ENCODE data around the gene USP54. TPM values are rescaled to one million over a fixed set of nuclear protein-coding genes. Genes with fewer than 3 reads are reported as not detected.
A peak's percentile ranks its signal among the peaks of the same experiment; 100 is the strongest.
"Not testable (repeated sequence)": the region's sequence is repeated elsewhere in the genome, so short reads cannot be mapped to it uniquely, and the experiment has no call there.

USP54 gene
- 11.8 TPM for total RNA-seq

GRCh38 chr10:73590881-73591799 lies at the start of gene USP54:
Gene USP54 (minus strand): TSS chr10:73591342. CDS start chr10:73575658, 15,684 bp downstream.
- peak in 2 of 3 donors; percentile 33 to 43 for DNase-seq (ENCODE audit: low read depth in 2 of 3, low spot score in 2 of 3)

- DNase-seq (ENCODE audit: low read depth in 2 of 3, low spot score in 2 of 3) = no peak
Observed at GRCh38 chr10:73639286-73639685, 48.1 kb upstream of the USP54 start.

- DNase-seq (ENCODE audit: low read depth in 2 of 3, low spot score in 2 of 3) = no peak
Observed at GRCh38 chr10:73635781-73636180, 44.6 kb upstream of the USP54 start.

GRCh38 chr10:73634421-73634820 lies 43.3 kb upstream of the USP54 start:
- no peak for DNase-seq (ENCODE audit: low read depth in 2 of 3, low spot score in 2 of 3)

- no peak for DNase-seq (ENCODE audit: low read depth in 2 of 3, low spot score in 2 of 3)
Observed at GRCh38 chr10:73629165-73629564, 38.0 kb upstream of the USP54 start.

- DNase-seq (ENCODE audit: low read depth in 2 of 3, low spot score in 2 of 3) = no peak
Observed at GRCh38 chr10:73628405-73628804, 37.3 kb upstream of the USP54 start.

- no peak for DNase-seq (ENCODE audit: low read depth in 2 of 3, low spot score in 2 of 3)
Observed at GRCh38 chr10:73627300-73627699, 36.2 kb upstream of the USP54 start.

GRCh38 chr10:73625884-73626752 lies 35.0 kb upstream of the USP54 start:
- DNase-seq (ENCODE audit: low read depth in 2 of 3, low spot score in 2 of 3) = peak; percentile 82 to 99 (median 97)

- DNase-seq (ENCODE audit: low read depth in 2 of 3, low spot score in 2 of 3) = peak in 2 of 3 donors; percentile 44 to 60
Observed at GRCh38 chr10:73625004-73625883, 34.1 kb upstream of the USP54 start.

GRCh38 chr10:73623056-73623455 lies 31.9 kb upstream of the USP54 start:
- no peak for DNase-seq (ENCODE audit: low read depth in 2 of 3, low spot score in 2 of 3)

- not testable (repeated sequence) for DNase-seq (ENCODE audit: low read depth in 2 of 3, low spot score in 2 of 3)
Observed at GRCh38 chr10:73620974-73621373, 29.8 kb upstream of the USP54 start.

- DNase-seq (ENCODE audit: low read depth in 2 of 3, low spot score in 2 of 3) = not testable (repeated sequence)
Observed at GRCh38 chr10:73617143-73617542, 26.0 kb upstream of the USP54 start.

- no peak for DNase-seq (ENCODE audit: low read depth in 2 of 3, low spot score in 2 of 3)
Observed at GRCh38 chr10:73614720-73615119, 23.6 kb upstream of the USP54 start.

- DNase-seq (ENCODE audit: low read depth in 2 of 3, low spot score in 2 of 3) = no peak
Observed at GRCh38 chr10:73609116-73609515, 18.0 kb upstream of the USP54 start.

- DNase-seq (ENCODE audit: low read depth in 2 of 3, low spot score in 2 of 3) = no peak
Observed at GRCh38 chr10:73601486-73601921, 10.4 kb upstream of the USP54 start.

- DNase-seq (ENCODE audit: low read depth in 2 of 3, low spot score in 2 of 3) = no peak
Observed at GRCh38 chr10:73597346-73597745, 6.2 kb upstream of the USP54 start.

- DNase-seq (ENCODE audit: low read depth in 2 of 3, low spot score in 2 of 3) = no peak
Observed at GRCh38 chr10:73593812-73594211, 2.7 kb upstream of the USP54 start.

GRCh38 chr10:73593110-73593509 lies 2.0 kb upstream of the USP54 start:
- DNase-seq (ENCODE audit: low read depth in 2 of 3, low spot score in 2 of 3) = no peak

- DNase-seq (ENCODE audit: low read depth in 2 of 3, low spot score in 2 of 3) = peak in 2 of 3 donors; percentile 16 to 37
Observed at GRCh38 chr10:73591935-73592699, 975 bp upstream of the USP54 start.
